Neural progenitor cell (in vitro differentiated cells): ENCODE results near the gene SYT17.

Source experiments
- CTCF ChIP-seq: fragments of 200-600 bp; sonication (generic); IDR thresholded peaks from 2 replicates; pipeline ENCODE4 v1.5.1; 2017; ENCODE audit warnings: antibody characterized with exemption, mild to moderate bottlenecking
- EZH2 ChIP-seq: fragments of 200-600 bp; sonication (generic); IDR thresholded peaks from 2 replicates; pipeline ENCODE4 v1.6.1; 2017; ENCODE audit warnings: antibody characterized with exemption, mild to moderate bottlenecking, moderate library complexity
- EZH2phosphoT487 ChIP-seq: fragments of 200-600 bp; sonication (generic); IDR thresholded peaks from 2 replicates; pipeline ENCODE4 v1.6.1; 2017; ENCODE audit warnings: antibody characterized with exemption

- TF ChIP-seq CTCF = no peak
- no peak for TF ChIP-seq EZH2
- no peak for TF ChIP-seq EZH2phosphoT487
Measured at GRCh38 chr16:19227643-19228042, 59.6 kb downstream of the SYT17 start.
